HL-60 (cell line): ENCODE data around the gene PCDHB10.

Experiments
- DNase-seq, 2 experiments: peaks; one replicate each; pipeline ENCODE4 v3.0.0-alpha.2; 2010 to 2020; ENCODE audit warnings: low read depth in 1 of 2, low spot score in 1 of 2
- H3K27ac ChIP-seq: fragments of 250-450 bp; sonication (Bioruptor Pico); replicated peaks from 2 replicates; pipeline ENCODE4 v1.5.1; 2020; ENCODE audit warnings: mild to moderate bottlenecking, moderate library complexity
- H3K27me3 ChIP-seq: fragments of 250-450 bp; sonication (Bioruptor Pico); 2 replicates; pipeline ENCODE4 v1.5.1; 2021; ENCODE audit warnings: mild to moderate bottlenecking, moderate library complexity; ENCODE audit not compliant: insufficient read depth, poor library complexity, severe bottlenecking
- H3K4me3 ChIP-seq: replicated peaks from 2 replicates; pipeline ENCODE4 v1.5.1; 2011; ENCODE audit warnings: mild to moderate bottlenecking, control low read depth, low read length; ENCODE audit not compliant: insufficient read depth
- GABPA ChIP-seq: IDR thresholded peaks from 2 replicates; pipeline ENCODE4 v1.6.1; 2012; ENCODE audit warnings: low read depth
- POLR2AphosphoS5 ChIP-seq: IDR thresholded peaks from 2 replicates; pipeline ENCODE4 v1.6.1; 2012; ENCODE audit warnings: low read depth
- SPI1 ChIP-seq: IDR thresholded peaks from 2 replicates; pipeline ENCODE4 v1.6.1; 2012; ENCODE audit warnings: low read depth, mild to moderate bottlenecking, borderline replicate concordance
- long read RNA-seq: library from polyadenylated mRNA; unstranded; transcript quantifications from one replicate; pipeline ENCODE4 v2.0.0, GENCODE V29; 2020
- TF ChIP-seq, protein P1 (sequence below): IDR thresholded peaks from 2 replicates; pipeline ENCODE4 v1.6.1; 2012; ENCODE audit warnings: low read depth; ENCODE audit not compliant: insufficient replicate concordance
- TF ChIP-seq, protein P2 (sequence below): IDR thresholded peaks from one replicate; pipeline ENCODE4 v1.5.1; 2011; ENCODE audit warnings: low read length, control low read depth, inconsistent platforms; ENCODE audit not compliant: insufficient read depth

The PCDHB10 gene
- long read RNA-seq, partial matches to known transcripts: 0 of 1 reads
- long read RNA-seq, other reads (novel, unspliced or antisense): 0 of 1 reads

DNA sequence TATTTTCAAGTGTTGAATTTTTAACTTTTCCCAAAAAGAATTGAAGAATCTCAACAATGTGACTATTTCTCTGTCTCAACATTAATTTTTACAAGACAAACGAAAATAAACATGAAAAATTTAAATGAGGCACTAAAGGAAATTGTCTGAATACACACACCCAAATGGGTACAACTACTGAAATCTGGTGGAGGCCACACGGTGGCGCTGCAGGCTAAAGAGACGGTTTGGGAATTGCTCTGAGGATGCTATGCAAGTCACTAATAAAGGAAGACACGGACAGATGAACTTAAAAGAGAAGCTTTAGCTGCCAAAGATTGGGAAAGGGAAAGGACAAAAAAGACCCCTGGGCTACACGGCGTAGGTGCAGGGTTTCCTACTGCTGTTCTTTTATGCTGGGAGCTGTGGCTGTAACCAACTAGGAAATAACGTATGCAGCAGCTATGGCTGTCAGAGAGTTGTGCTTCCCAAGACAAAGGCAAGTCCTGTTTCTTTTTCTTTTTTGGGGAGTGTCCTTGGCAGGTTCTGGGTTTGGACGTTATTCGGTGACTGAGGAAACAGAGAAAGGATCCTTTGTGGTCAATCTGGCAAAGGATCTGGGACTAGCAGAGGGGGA, at the start of gene PCDHB10:
Gene PCDHB10, plus strand, starts transcription at position 244 of the 616 bp plus-strand sequence. Its CDS starts 200 bp downstream, at position 444.
- DNase-seq: peak in 1 of 2 experiments; percentile 36
- Histone ChIP-seq H3K27ac (no peak within 1 kb of the TSS), H3K4me3 (no peak within 1 kb of the TSS), H3K27me3 (no peaks in the 10 kb centered on the region)
- TF ChIP-seq, protein P1, sequence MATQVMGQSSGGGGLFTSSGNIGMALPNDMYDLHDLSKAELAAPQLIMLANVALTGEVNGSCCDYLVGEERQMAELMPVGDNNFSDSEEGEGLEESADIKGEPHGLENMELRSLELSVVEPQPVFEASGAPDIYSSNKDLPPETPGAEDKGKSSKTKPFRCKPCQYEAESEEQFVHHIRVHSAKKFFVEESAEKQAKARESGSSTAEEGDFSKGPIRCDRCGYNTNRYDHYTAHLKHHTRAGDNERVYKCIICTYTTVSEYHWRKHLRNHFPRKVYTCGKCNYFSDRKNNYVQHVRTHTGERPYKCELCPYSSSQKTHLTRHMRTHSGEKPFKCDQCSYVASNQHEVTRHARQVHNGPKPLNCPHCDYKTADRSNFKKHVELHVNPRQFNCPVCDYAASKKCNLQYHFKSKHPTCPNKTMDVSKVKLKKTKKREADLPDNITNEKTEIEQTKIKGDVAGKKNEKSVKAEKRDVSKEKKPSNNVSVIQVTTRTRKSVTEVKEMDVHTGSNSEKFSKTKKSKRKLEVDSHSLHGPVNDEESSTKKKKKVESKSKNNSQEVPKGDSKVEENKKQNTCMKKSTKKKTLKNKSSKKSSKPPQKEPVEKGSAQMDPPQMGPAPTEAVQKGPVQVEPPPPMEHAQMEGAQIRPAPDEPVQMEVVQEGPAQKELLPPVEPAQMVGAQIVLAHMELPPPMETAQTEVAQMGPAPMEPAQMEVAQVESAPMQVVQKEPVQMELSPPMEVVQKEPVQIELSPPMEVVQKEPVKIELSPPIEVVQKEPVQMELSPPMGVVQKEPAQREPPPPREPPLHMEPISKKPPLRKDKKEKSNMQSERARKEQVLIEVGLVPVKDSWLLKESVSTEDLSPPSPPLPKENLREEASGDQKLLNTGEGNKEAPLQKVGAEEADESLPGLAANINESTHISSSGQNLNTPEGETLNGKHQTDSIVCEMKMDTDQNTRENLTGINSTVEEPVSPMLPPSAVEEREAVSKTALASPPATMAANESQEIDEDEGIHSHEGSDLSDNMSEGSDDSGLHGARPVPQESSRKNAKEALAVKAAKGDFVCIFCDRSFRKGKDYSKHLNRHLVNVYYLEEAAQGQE: no peak
- no peak for TF ChIP-seq POLR2AphosphoS5

DNA sequence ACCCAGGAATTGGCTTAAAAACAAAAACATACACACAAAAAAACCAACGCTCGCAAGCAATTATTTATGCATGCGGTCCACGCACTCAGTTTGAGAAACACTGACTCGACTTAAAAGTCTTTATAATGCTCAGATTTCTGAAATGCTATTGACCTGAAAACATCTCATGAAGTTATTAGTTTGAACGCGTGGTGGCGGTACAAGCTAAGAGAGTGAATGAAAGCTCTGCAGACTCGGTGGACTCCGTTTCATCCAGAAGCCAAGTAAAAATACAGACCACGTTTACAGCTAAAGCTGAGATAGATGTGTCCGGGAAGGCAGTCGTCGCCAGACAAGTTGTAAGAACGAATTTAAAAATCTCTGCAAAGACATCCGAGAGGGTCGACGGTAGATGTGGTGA, 42.3 kb upstream of the PCDHB10 start, which contains the start of gene PCDHB6:
Gene PCDHB6, plus strand, starts transcription at position 246 of the 400 bp plus-strand sequence. CDS start 201 bp downstream, outside the sequence.
- no peak for DNase-seq
- H3K4me3 ChIP-seq: no peak within 1 kb of the TSS
- H3K27me3 ChIP-seq: no peaks in the 10 kb centered on the region
- no peak for TF ChIP-seq SPI1
- TF ChIP-seq POLR2AphosphoS5: no peak
- TF ChIP-seq, protein P2, sequence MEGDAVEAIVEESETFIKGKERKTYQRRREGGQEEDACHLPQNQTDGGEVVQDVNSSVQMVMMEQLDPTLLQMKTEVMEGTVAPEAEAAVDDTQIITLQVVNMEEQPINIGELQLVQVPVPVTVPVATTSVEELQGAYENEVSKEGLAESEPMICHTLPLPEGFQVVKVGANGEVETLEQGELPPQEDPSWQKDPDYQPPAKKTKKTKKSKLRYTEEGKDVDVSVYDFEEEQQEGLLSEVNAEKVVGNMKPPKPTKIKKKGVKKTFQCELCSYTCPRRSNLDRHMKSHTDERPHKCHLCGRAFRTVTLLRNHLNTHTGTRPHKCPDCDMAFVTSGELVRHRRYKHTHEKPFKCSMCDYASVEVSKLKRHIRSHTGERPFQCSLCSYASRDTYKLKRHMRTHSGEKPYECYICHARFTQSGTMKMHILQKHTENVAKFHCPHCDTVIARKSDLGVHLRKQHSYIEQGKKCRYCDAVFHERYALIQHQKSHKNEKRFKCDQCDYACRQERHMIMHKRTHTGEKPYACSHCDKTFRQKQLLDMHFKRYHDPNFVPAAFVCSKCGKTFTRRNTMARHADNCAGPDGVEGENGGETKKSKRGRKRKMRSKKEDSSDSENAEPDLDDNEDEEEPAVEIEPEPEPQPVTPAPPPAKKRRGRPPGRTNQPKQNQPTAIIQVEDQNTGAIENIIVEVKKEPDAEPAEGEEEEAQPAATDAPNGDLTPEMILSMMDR: no peak
- TF ChIP-seq GABPA: no peak
- TF ChIP-seq, protein P1: no peak
- no peak within 1 kb of the TSS for H3K27ac ChIP-seq

- no peak overlapping the region for H3K4me3 ChIP-seq
- no peak overlapping the region for H3K27ac ChIP-seq
- DNase-seq: no peak
- no peaks in the 10 kb centered on the region for H3K27me3 ChIP-seq
- TF ChIP-seq SPI1 (no peak), POLR2AphosphoS5 (no peak), GABPA (no peak)
- TF ChIP-seq, protein P2: no peak
- TF ChIP-seq, protein P1: no peak
Measured at GRCh38 chr5:141150224-141150992, 41.7 kb upstream of the PCDHB10 start.
